Mammary epithelial cell (primary cell): Measurements from ENCODE around the gene BARHL1.

Experiments used
- EZH2 ChIP-seq: IDR thresholded peaks from 2 replicates; pipeline ENCODE4 v1.6.1; 2012; ENCODE audit warnings: low read length, inconsistent platforms, borderline replicate concordance
- TF ChIP-seq, protein P1 (sequence below), 2 donors: IDR thresholded peaks in 1 of 2; conservative IDR thresholded peaks in 1 of 2; 2 replicates each; pipeline ENCODE4 v1.5.1; 2011 to 2012; ENCODE audit warnings: inconsistent platforms in 2 of 2, low read length in 2 of 2, mild to moderate bottlenecking in 2 of 2, control low read depth in 1 of 2, low read depth in 1 of 2; ENCODE audit not compliant: insufficient read depth in 1 of 2; ENCODE audit errors: extremely low read depth in 1 of 2

DNA sequence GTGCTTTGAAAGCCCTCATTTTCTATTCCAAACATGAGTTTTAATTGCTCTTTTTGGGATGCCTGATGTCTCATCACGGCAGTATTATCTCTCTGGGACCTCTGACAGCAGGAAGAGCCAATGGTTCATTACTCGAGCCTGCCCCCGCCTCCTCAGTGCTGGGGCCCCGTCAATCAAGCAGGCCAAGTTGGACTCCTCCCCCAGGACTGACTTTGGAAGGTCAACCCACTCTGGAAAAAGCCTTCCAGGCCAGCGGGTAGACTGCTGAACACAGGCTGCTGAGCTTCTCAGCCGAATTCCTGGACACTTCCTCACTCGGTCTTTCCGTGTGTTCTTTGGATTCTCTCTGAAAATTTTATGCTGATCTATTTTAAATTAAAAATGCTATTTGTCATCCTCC is 9.5 kb upstream of the BARHL1 start:
- TF ChIP-seq, protein P1, sequence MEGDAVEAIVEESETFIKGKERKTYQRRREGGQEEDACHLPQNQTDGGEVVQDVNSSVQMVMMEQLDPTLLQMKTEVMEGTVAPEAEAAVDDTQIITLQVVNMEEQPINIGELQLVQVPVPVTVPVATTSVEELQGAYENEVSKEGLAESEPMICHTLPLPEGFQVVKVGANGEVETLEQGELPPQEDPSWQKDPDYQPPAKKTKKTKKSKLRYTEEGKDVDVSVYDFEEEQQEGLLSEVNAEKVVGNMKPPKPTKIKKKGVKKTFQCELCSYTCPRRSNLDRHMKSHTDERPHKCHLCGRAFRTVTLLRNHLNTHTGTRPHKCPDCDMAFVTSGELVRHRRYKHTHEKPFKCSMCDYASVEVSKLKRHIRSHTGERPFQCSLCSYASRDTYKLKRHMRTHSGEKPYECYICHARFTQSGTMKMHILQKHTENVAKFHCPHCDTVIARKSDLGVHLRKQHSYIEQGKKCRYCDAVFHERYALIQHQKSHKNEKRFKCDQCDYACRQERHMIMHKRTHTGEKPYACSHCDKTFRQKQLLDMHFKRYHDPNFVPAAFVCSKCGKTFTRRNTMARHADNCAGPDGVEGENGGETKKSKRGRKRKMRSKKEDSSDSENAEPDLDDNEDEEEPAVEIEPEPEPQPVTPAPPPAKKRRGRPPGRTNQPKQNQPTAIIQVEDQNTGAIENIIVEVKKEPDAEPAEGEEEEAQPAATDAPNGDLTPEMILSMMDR (conservative IDR thresholded peaks at IDR 0.05 in 1 of 2, IDR thresholded peaks at IDR 0.05 in 1 of 2; ENCODE audit: extremely low read depth in 1 of 2, insufficient read depth in 1 of 2, low read depth in 1 of 2, low read length in 2 of 2) = no peak
- TF ChIP-seq EZH2 = no peak
